ENCODE results near the gene CTDSPL. TPM values are rescaled to one million over a fixed set of nuclear protein-coding genes. Genes with fewer than 3 reads are reported as not detected.

CTDSPL gene
- total and polyA plus RNA-seq, 4 donors, result 8.4 to 17.2 (median 14.2) TPM

DNA sequence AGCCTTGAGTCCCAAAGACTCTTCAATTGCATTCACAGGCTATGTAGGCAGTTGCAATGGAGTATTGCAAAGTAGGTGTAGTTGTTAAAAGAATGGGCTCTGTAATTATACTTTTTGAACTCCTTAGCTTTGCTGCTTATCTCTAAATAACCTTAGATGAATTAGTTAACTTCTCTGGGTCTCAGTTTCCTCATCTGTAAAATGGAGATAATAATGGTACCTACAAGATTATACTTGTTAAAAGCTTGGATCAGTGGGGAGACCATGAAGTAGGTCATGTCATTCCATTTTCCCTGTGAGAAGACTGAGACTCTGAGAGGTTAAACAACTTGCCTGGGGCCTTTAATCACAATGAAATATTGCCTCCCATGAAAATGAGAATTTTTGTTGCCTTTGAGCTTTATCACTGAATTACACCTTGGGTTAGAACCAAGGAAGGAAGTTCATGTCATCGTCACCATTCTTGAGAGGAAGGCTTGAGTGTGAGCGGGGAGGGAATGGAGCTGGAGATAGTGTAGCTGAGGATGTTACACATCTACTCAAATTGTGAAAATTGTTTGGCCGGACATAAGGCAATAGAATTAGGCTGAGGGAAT lies 38.1 kb downstream of the CTDSPL start:
- WGBS, result 55% methylated on average over 3 of the region's 3 CpGs
- Histone ChIP-seq H3K27ac (ENCODE audit: low read depth in 1 of 2, low read length in 2 of 2) (no peak overlapping the region), H3K9me3 (ENCODE audit: control insufficient read depth in 4 of 4, low read length in 3 of 4) (no peaks in the 10 kb centered on the region), H3K27me3 (ENCODE audit: control insufficient read depth in 4 of 4, insufficient read depth in 4 of 4, low read length in 3 of 4) (no peaks in the 10 kb centered on the region), H3K4me1 (ENCODE audit: control insufficient read depth in 4 of 4, insufficient read depth in 4 of 4, low read length in 3 of 4) (peaks cover 0 to 10% (median 1%) of the 10 kb centered on the region in 4 donors), H3K4me3 (ENCODE audit: low read depth in 1 of 3, low read length in 3 of 3) (no peak overlapping the region), H3K36me3 (ENCODE audit: control insufficient read depth in 4 of 4, insufficient read depth in 3 of 4, low read depth in 1 of 4, low read length in 3 of 4) (no peaks in the 10 kb centered on the region), H3K9ac (ENCODE audit: low read depth in 1 of 2, low read length in 2 of 2) (no peak overlapping the region)
- no peak for DNase-seq (ENCODE audit: low spot score)
- TF ChIP-seq SP1 (IDR thresholded peaks at IDR 0.05), result no peak
- TF ChIP-seq FOXA1 (IDR thresholded peaks at IDR 0.05), result no peak
- no peak for TF ChIP-seq YY1 (IDR thresholded peaks at IDR 0.05)
- TF ChIP-seq HNF4G (IDR thresholded peaks at IDR 0.05), result no peak
- TF ChIP-seq TAF1 (conservative IDR thresholded peaks at IDR 0.05), result no peak
- TF ChIP-seq, protein P1, sequence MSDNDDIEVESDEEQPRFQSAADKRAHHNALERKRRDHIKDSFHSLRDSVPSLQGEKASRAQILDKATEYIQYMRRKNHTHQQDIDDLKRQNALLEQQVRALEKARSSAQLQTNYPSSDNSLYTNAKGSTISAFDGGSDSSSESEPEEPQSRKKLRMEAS (IDR thresholded peaks at IDR 0.05), result no peak
- no peak for TF ChIP-seq RXRA (IDR thresholded peaks at IDR 0.05)
- TF ChIP-seq NR2F2 (IDR thresholded peaks at IDR 0.05), result no peak
- TF ChIP-seq, protein P2, sequence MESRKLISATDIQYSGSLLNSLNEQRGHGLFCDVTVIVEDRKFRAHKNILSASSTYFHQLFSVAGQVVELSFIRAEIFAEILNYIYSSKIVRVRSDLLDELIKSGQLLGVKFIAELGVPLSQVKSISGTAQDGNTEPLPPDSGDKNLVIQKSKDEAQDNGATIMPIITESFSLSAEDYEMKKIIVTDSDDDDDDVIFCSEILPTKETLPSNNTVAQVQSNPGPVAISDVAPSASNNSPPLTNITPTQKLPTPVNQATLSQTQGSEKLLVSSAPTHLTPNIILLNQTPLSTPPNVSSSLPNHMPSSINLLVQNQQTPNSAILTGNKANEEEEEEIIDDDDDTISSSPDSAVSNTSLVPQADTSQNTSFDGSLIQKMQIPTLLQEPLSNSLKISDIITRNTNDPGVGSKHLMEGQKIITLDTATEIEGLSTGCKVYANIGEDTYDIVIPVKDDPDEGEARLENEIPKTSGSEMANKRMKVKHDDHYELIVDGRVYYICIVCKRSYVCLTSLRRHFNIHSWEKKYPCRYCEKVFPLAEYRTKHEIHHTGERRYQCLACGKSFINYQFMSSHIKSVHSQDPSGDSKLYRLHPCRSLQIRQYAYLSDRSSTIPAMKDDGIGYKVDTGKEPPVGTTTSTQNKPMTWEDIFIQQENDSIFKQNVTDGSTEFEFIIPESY (IDR thresholded peaks at IDR 0.05), result no peak
- TF ChIP-seq FOXA2 (IDR thresholded peaks at IDR 0.05), result no peak
- TF ChIP-seq, protein P3, sequence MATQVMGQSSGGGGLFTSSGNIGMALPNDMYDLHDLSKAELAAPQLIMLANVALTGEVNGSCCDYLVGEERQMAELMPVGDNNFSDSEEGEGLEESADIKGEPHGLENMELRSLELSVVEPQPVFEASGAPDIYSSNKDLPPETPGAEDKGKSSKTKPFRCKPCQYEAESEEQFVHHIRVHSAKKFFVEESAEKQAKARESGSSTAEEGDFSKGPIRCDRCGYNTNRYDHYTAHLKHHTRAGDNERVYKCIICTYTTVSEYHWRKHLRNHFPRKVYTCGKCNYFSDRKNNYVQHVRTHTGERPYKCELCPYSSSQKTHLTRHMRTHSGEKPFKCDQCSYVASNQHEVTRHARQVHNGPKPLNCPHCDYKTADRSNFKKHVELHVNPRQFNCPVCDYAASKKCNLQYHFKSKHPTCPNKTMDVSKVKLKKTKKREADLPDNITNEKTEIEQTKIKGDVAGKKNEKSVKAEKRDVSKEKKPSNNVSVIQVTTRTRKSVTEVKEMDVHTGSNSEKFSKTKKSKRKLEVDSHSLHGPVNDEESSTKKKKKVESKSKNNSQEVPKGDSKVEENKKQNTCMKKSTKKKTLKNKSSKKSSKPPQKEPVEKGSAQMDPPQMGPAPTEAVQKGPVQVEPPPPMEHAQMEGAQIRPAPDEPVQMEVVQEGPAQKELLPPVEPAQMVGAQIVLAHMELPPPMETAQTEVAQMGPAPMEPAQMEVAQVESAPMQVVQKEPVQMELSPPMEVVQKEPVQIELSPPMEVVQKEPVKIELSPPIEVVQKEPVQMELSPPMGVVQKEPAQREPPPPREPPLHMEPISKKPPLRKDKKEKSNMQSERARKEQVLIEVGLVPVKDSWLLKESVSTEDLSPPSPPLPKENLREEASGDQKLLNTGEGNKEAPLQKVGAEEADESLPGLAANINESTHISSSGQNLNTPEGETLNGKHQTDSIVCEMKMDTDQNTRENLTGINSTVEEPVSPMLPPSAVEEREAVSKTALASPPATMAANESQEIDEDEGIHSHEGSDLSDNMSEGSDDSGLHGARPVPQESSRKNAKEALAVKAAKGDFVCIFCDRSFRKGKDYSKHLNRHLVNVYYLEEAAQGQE (IDR thresholded peaks at IDR 0.05), result no peak
- TF ChIP-seq HNF4A (conservative IDR thresholded peaks at IDR 0.05), result no peak
- no peak for TF ChIP-seq EGR1 (IDR thresholded peaks at IDR 0.05; ENCODE audit: low read depth in 2 of 2)
- TF ChIP-seq, protein P4, sequence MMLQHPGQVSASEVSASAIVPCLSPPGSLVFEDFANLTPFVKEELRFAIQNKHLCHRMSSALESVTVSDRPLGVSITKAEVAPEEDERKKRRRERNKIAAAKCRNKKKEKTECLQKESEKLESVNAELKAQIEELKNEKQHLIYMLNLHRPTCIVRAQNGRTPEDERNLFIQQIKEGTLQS (IDR thresholded peaks at IDR 0.05), result no peak

DNA sequence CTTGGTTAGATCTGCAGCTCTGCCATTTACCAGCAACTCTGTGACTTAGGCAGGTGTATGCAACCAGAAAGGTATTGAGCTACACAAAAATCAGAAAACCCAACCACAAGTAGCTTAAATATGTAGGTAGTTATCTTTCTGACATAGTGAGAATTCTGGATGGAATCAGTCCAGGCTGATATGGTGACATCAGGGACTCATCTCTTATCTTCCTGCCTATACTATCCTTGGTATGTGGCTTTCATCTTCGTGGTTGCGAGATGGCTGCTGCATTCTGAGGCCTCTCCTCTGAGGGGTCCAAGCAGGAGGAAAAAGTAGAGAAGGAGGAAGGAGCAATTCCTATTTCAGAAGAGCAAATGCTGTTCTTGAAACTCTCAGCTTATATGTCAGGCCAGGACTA lies 40.0 kb downstream of the CTDSPL start:
- Histone ChIP-seq H3K27ac (ENCODE audit: low read depth in 1 of 2, low read length in 2 of 2) (no peak overlapping the region), H3K36me3 (ENCODE audit: control insufficient read depth in 4 of 4, insufficient read depth in 3 of 4, low read depth in 1 of 4, low read length in 3 of 4) (no peaks in the 10 kb centered on the region), H3K4me1 (ENCODE audit: control insufficient read depth in 4 of 4, insufficient read depth in 4 of 4, low read length in 3 of 4) (peaks cover 0 to 12% (median under 1%) of the 10 kb centered on the region in 4 donors), H3K4me3 (ENCODE audit: low read depth in 1 of 3, low read length in 3 of 3) (no peak overlapping the region), H3K27me3 (ENCODE audit: control insufficient read depth in 4 of 4, insufficient read depth in 4 of 4, low read length in 3 of 4) (no peaks in the 10 kb centered on the region), H3K9ac (ENCODE audit: low read depth in 1 of 2, low read length in 2 of 2) (no peak overlapping the region), H3K9me3 (ENCODE audit: control insufficient read depth in 4 of 4, low read length in 3 of 4) (no peaks in the 10 kb centered on the region)
- 86% methylated on average over 2 of the region's 2 CpGs for WGBS
- no peak for TF ChIP-seq FOXA1 (IDR thresholded peaks at IDR 0.05)
- TF ChIP-seq RXRA (IDR thresholded peaks at IDR 0.05), result no peak
- TF ChIP-seq, protein P3 (IDR thresholded peaks at IDR 0.05), result no peak
- TF ChIP-seq TAF1 (conservative IDR thresholded peaks at IDR 0.05), result no peak
- no peak for TF ChIP-seq GABPA (IDR thresholded peaks at IDR 0.05 in 1 of 2, conservative IDR thresholded peaks at IDR 0.05 in 1 of 2)
- TF ChIP-seq JUND (IDR thresholded peaks at IDR 0.05), result no peak
- TF ChIP-seq SP1 (IDR thresholded peaks at IDR 0.05), result no peak
- TF ChIP-seq, protein P5, sequence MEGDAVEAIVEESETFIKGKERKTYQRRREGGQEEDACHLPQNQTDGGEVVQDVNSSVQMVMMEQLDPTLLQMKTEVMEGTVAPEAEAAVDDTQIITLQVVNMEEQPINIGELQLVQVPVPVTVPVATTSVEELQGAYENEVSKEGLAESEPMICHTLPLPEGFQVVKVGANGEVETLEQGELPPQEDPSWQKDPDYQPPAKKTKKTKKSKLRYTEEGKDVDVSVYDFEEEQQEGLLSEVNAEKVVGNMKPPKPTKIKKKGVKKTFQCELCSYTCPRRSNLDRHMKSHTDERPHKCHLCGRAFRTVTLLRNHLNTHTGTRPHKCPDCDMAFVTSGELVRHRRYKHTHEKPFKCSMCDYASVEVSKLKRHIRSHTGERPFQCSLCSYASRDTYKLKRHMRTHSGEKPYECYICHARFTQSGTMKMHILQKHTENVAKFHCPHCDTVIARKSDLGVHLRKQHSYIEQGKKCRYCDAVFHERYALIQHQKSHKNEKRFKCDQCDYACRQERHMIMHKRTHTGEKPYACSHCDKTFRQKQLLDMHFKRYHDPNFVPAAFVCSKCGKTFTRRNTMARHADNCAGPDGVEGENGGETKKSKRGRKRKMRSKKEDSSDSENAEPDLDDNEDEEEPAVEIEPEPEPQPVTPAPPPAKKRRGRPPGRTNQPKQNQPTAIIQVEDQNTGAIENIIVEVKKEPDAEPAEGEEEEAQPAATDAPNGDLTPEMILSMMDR (IDR thresholded peaks at IDR 0.05; ENCODE audit: low read depth, low read length, missing input control), result no peak
- TF ChIP-seq FOXA2 (IDR thresholded peaks at IDR 0.05), result no peak
- TF ChIP-seq EGR1 (IDR thresholded peaks at IDR 0.05; ENCODE audit: low read depth in 2 of 2), result no peak
- no peak for TF ChIP-seq HNF4G (IDR thresholded peaks at IDR 0.05)
- TF ChIP-seq NR2F2 (IDR thresholded peaks at IDR 0.05), result no peak
- TF ChIP-seq YY1 (IDR thresholded peaks at IDR 0.05), result no peak
- TF ChIP-seq RAD21 (IDR thresholded peaks at IDR 0.05), result no peak
- DNase-seq (ENCODE audit: low spot score), result no peak
